ENCODE data around the gene IKZF1. TPM values are rescaled to one million over a fixed set of nuclear protein-coding genes. Genes with fewer than 3 reads are reported as not detected.

The IKZF1 gene
- total and polyA plus RNA-seq, 9 of the 15 experiments (the other 6 are each of a cell fraction or from before 2014, with no cell fraction given) = 12.6 to 85.3 (median 44.7) TPM

- in situ Hi-C loops (cut with MboI) = no loop called here
- Histone ChIP-seq H3K4me3 (no peak overlapping the region), H3K9me3 (replicated peaks; ENCODE audit: control insufficient read depth, insufficient read depth, low read depth, low read length) (no peaks in the 10 kb centered on the region), H3K4me2 (ENCODE audit: insufficient read depth, low read length) (no peak overlapping the region), H3K27me3 (ENCODE audit: control insufficient read depth in 2 of 2, insufficient read depth in 2 of 2, low read length in 2 of 2) (no peaks in the 10 kb centered on the region), H3K4me1 (replicated peaks in 1 of 2; ENCODE audit: control insufficient read depth in 2 of 2, insufficient read depth in 2 of 2, low read length in 2 of 2) (no peaks in the 10 kb centered on the region), H3K9me1 (ENCODE audit: control insufficient read depth, insufficient read depth, low read length) (no peaks in the 10 kb centered on the region), H3K9ac (ENCODE audit: insufficient read depth in 1 of 2, low read depth in 2 of 2, low read length in 2 of 2) (no peak overlapping the region), H3K79me2 (ENCODE audit: control insufficient read depth, insufficient read depth, low read length) (no peaks in the 10 kb centered on the region), H3K27ac (ENCODE audit: extremely low read depth, low read depth, low read length) (no peak overlapping the region), H2AFZ (ENCODE audit: low read depth, low read length) (no peak overlapping the region), H3K36me3 (ENCODE audit: control insufficient read depth, insufficient read depth, low read length) (peaks cover 94% of the 10 kb centered on the region; the same call in 2 of the 3 replicates), H4K20me1 (replicated peaks; ENCODE audit: control insufficient read depth, insufficient read depth, low read length) (no peaks in the 10 kb centered on the region)
- 97% methylated on average over 9 of the region's 9 CpGs for WGBS (ENCODE audit: insufficient coverage, low coverage, missing lambda C conversion rate)
- no peak for DNase-seq (ENCODE audit: extremely low read depth in 1 of 4, low spot score in 3 of 4)
- CTCF ChIA-PET (ENCODE audit: low intra/inter-chr PET ratio) = no interaction called here
- BruUV-seq (replicated peaks) = no TSS peak
- no peak for FAIRE-seq
- POLR2A ChIA-PET = interaction anchor here (0.7 to 1.5 kb wide), 4 partner anchors 11 to 170 kb away, joined by 3 to 4 read pairs (median 3); no protein-coding TSS in a partner anchor
- no peak for ATAC-seq
- TF ChIP-seq KAT2B (IDR thresholded peaks at IDR 0.05; ENCODE audit: low read depth, low read length) = no peak
- TF ChIP-seq ZNF766 (CRISPR knock-in tag; conservative IDR thresholded peaks at IDR 0.05) = no peak
- TF ChIP-seq TFAP4 (CRISPR knock-in tag; IDR thresholded peaks at IDR 0.05; ENCODE audit: borderline replicate concordance) = no peak
- TF ChIP-seq NR4A1 (CRISPR knock-in tag; IDR thresholded peaks at IDR 0.05) = no peak
- TF ChIP-seq NR4A1 (tag; IDR thresholded peaks at IDR 0.05) = no peak
- TF ChIP-seq MLLT1 (IDR thresholded peaks at IDR 0.05) = no peak
- no peak for TF ChIP-seq ZBED1 (IDR thresholded peaks at IDR 0.05)
- TF ChIP-seq WHSC1 (IDR thresholded peaks at IDR 0.05; ENCODE audit: low read length) = no peak
- TF ChIP-seq TEAD2 (tag; IDR thresholded peaks at IDR 0.05) = no peak
- TF ChIP-seq PRMT5 (CRISPR knock-in tag; IDR thresholded peaks at IDR 0.05) = no peak
- no peak for TF ChIP-seq SMARCC2 (IDR thresholded peaks at IDR 0.05; ENCODE audit: low read depth)
- TF ChIP-seq MECOM (CRISPR knock-in tag; IDR thresholded peaks at IDR 0.05) = no peak
- intact Hi-C loops (cut with micrococcal nuclease) = no loop called here
Measured at GRCh38 chr7:50377356-50377755, 72.8 kb downstream of the IKZF1 start.
